PC-9 (cell line): ENCODE measurements around the gene RFX8. TPM values are rescaled to one million over a fixed set of nuclear protein-coding genes. Genes with fewer than 3 reads are reported as not detected.
A peak's percentile ranks its signal among the peaks of the same experiment; 100 is the strongest.

ENCODE experiments used
- BruUV-seq: library from RNA; stranded (reverse); fragments of 400-500 nt; replicated peaks from 2 replicates; lab custom pipeline; 2021; lab: Mats Ljungman, UMichigan
- CTCF ChIA-PET: fragments of 300-600 bp; sonication (Branson Sonifier 250); formaldehyde crosslinking; loops from one replicate; lab custom pipeline; 2022; ENCODE audit warnings: antibody characterized with exemption; lab: Charles Lee
- POLR2A ChIA-PET: fragments of 300-600 bp; sonication (Branson Sonifier 250); formaldehyde crosslinking; loops from one replicate; lab custom pipeline; 2022; ENCODE audit warnings: antibody characterized with exemption; ENCODE audit not compliant: unreplicated experiment; lab: Charles Lee
- DNase-seq, 2 experiments: peaks; one replicate each; pipeline versions ENCODE4 v3.0.0 to v3.0.0-alpha.2; 2015 to 2022; ENCODE audit warnings: mixed read lengths in 1 of 2
- H2AFZ ChIP-seq: fragments of 200-600 bp; sonication (generic); 2 replicates; pipeline ENCODE4 v1.8.1; 2017; ENCODE audit warnings: antibody characterized with exemption
- H3F3A ChIP-seq: fragments of 200-600 bp; sonication (generic); 2 replicates; pipeline ENCODE4 v1.8.1; 2017; ENCODE audit warnings: antibody characterized with exemption, mild to moderate bottlenecking, low read depth; ENCODE audit not compliant: insufficient read depth
- H3K27ac ChIP-seq: fragments of 200-600 bp; sonication (generic); 2 replicates; pipeline ENCODE4 v1.6.1; 2016; ENCODE audit warnings: mixed run types
- H3K27me3 ChIP-seq: fragments of 200-600 bp; sonication (generic); 2 replicates; pipeline ENCODE4 v1.6.1; 2016; ENCODE audit warnings: low read depth, mixed run types; ENCODE audit not compliant: insufficient read depth
- H3K36me3 ChIP-seq: fragments of 200-600 bp; sonication (generic); 2 replicates; pipeline ENCODE4 v1.6.1; 2016; ENCODE audit warnings: low read depth, mixed run types
- H3K4me1 ChIP-seq: fragments of 200-600 bp; sonication (generic); replicated peaks from 2 replicates; pipeline ENCODE4 v1.6.1; 2016; ENCODE audit warnings: mixed run types; ENCODE audit not compliant: insufficient read depth
- H3K4me2 ChIP-seq: fragments of 200-600 bp; sonication (generic); 2 replicates; pipeline ENCODE4 v1.6.1; 2017; ENCODE audit warnings: mixed run types
- H3K4me3 ChIP-seq: fragments of 200-600 bp; sonication (generic); 2 replicates; pipeline ENCODE4 v1.6.1; 2016; ENCODE audit warnings: mixed run types
- H3K79me2 ChIP-seq: fragments of 200-600 bp; sonication (generic); 2 replicates; pipeline ENCODE4 v1.6.1; 2017; ENCODE audit warnings: low read depth, mixed run types
- H3K9me2 ChIP-seq: fragments of 200-600 bp; sonication (generic); 2 replicates; pipeline ENCODE4 v1.8.1; 2017; ENCODE audit warnings: mild to moderate bottlenecking; ENCODE audit not compliant: insufficient read depth
- H3K9me3 ChIP-seq: fragments of 200-600 bp; sonication (generic); 2 replicates; pipeline ENCODE4 v1.8.1; 2016; ENCODE audit warnings: low read depth; ENCODE audit not compliant: insufficient read depth
- H4K20me1 ChIP-seq: fragments of 200-600 bp; sonication (generic); 2 replicates; pipeline ENCODE4 v1.8.1; 2017; ENCODE audit not compliant: insufficient read depth
- CTCF ChIP-seq: fragments of 200-600 bp; sonication (generic); conservative IDR thresholded peaks from 2 replicates; pipeline ENCODE4 v1.6.1; 2017; ENCODE audit warnings: mixed run types, antibody characterized with exemption, mild to moderate bottlenecking, moderate library complexity
- EZH2 ChIP-seq: fragments of 200-600 bp; sonication (generic); IDR thresholded peaks from 2 replicates; pipeline ENCODE4 v1.8.0; 2017; ENCODE audit warnings: antibody characterized with exemption, low read depth
- intact Hi-C: fragments of 100-400 bp; cut with micrococcal nuclease; formaldehyde crosslinking; loops from one replicate; pipeline ENCODE4 v1.10.0; 2022; ENCODE audit not compliant: unreplicated experiment
- total RNA-seq: library from RNA; stranded (reverse); gene quantifications from 2 replicates; pipeline ENCODE4 v1.2.3, GENCODE V29; 2021

Gene RFX8
- total RNA-seq, 1 experiment from 2014 or later: not detected

GRCh38 chr2:101356521-101356920, 118.4 kb downstream of the RFX8 start:
- H3K36me3 ChIP-seq: no peaks in the 10 kb centered on the region
- DNase-seq: peak in 1 of 2 experiments; percentile 59
- no peak overlapping the region for H3K4me3 ChIP-seq
- peaks cover 66% of the 10 kb centered on the region for H3K4me1 ChIP-seq
- H3F3A ChIP-seq: peaks cover 53% of the 10 kb centered on the region
- no peak for TF ChIP-seq EZH2
- TF ChIP-seq CTCF: no peak
- H3K4me2 ChIP-seq: peak overlapping the region; percentile 63
- H2AFZ ChIP-seq: no peak overlapping the region
- ChIA-PET CTCF (no interaction called here), POLR2A (no interaction called here)
- H3K9me3 ChIP-seq: no peaks in the 10 kb centered on the region
- intact Hi-C loops: no loop called here
- H3K27me3 ChIP-seq: no peaks in the 10 kb centered on the region
- peak overlapping the region; percentile 56 for H3K27ac ChIP-seq
- no peaks in the 10 kb centered on the region for H3K9me2 ChIP-seq
- peaks cover 7% of the 10 kb centered on the region for H3K79me2 ChIP-seq
- no peaks in the 10 kb centered on the region for H4K20me1 ChIP-seq
- BruUV-seq: no TSS peak

GRCh38 chr2:101356055-101356454, 118.9 kb downstream of the RFX8 start:
- intact Hi-C loops: no loop called here
- no peaks in the 10 kb centered on the region for H4K20me1 ChIP-seq
- POLR2A ChIA-PET: interaction anchor here (0.7 to 0.9 kb wide), 2 partner anchors 410 to 524 kb away, joined by 3 to 8 read pairs; no protein-coding TSS in a partner anchor
- DNase-seq: no peak
- H3K27ac ChIP-seq: peak overlapping the region; percentile 56
- peaks cover 62% of the 10 kb centered on the region for H3K4me1 ChIP-seq
- H3K9me3 ChIP-seq: no peaks in the 10 kb centered on the region
- no peak for TF ChIP-seq EZH2
- no peak for TF ChIP-seq CTCF
- peaks cover 49% of the 10 kb centered on the region for H3F3A ChIP-seq
- 0 out of 2 replicates have a peak overlapping the region, but pooled peaks have one; percentile 22 for H3K4me3 ChIP-seq
- CTCF ChIA-PET: no interaction called here
- TSS peak; percentile 91 for BruUV-seq
- peaks cover 7% of the 10 kb centered on the region for H3K79me2 ChIP-seq
- no peaks in the 10 kb centered on the region for H3K36me3 ChIP-seq
- H3K27me3 ChIP-seq: no peaks in the 10 kb centered on the region
- peak overlapping the region; percentile 63 for H3K4me2 ChIP-seq
- H2AFZ ChIP-seq: no peak overlapping the region
- H3K9me2 ChIP-seq: no peaks in the 10 kb centered on the region

GRCh38 chr2:101355401-101356054, 119.4 kb downstream of the RFX8 start:
- Histone ChIP-seq H4K20me1 (no peaks in the 10 kb centered on the region), H3K4me1 (peaks cover 57% of the 10 kb centered on the region)

More at GRCh38 chr2:101355401-101356054, 119.4 kb downstream of the RFX8 start:
- no peak overlapping the region for H2AFZ ChIP-seq
- CTCF ChIA-PET: no interaction called here
- no peaks in the 10 kb centered on the region for H3K9me2 ChIP-seq
- POLR2A ChIA-PET: interaction anchor here (0.7 to 0.9 kb wide), 2 partner anchors 411 to 524 kb away, joined by 3 to 8 read pairs; no protein-coding TSS in a partner anchor
- no peak for TF ChIP-seq EZH2
- no peak for TF ChIP-seq CTCF
- no peaks in the 10 kb centered on the region for H3K36me3 ChIP-seq
- no peaks in the 10 kb centered on the region for H3K9me3 ChIP-seq
- intact Hi-C loops: loop anchor here (2.0 kb wide), 1 partner anchor 27 kb away; no protein-coding TSS in a partner anchor
- peak overlapping the region; percentile 56 for H3K27ac ChIP-seq
- BruUV-seq: no TSS peak
- H3F3A ChIP-seq: peaks cover 44% of the 10 kb centered on the region
- no peak overlapping the region for H3K4me3 ChIP-seq
- peak; percentile 75 to 95 for DNase-seq
- H3K4me2 ChIP-seq: peak overlapping the region; percentile 63
- no peaks in the 10 kb centered on the region for H3K27me3 ChIP-seq
- H3K79me2 ChIP-seq: peaks cover 7% of the 10 kb centered on the region
